GM19025 (cell line): ENCODE measurements around the gene UVRAG.

Source experiments
- ATAC-seq: cut with Tn5 transposase; IDR thresholded peaks from one replicate; pipeline ENCODE4 v1.9.1; 2021; ENCODE audit warnings: mild to moderate bottlenecking, low read depth, moderate library complexity; ENCODE audit not compliant: unreplicated experiment

The UVRAG gene

DNA sequence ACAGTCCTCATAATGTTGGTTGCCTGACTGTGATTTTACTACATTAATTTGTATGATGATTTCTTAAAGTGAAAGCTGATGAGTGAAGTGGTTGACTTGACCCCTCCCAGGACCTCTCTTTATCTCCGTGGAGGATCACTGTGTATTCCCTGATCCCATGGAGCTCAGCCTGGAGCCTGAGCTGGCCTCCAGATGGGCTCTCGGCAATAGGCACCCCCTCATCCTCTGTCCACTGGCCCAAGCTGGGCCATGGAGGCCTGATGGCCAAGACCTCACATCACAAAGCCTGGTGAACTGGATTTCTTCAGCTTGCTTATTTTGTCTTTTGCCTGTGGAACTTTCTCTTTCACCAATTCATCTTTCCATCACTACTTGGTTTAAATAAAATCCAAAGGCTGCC is 316.1 kb downstream of the UVRAG start:
- ATAC-seq: no peak

DNA sequence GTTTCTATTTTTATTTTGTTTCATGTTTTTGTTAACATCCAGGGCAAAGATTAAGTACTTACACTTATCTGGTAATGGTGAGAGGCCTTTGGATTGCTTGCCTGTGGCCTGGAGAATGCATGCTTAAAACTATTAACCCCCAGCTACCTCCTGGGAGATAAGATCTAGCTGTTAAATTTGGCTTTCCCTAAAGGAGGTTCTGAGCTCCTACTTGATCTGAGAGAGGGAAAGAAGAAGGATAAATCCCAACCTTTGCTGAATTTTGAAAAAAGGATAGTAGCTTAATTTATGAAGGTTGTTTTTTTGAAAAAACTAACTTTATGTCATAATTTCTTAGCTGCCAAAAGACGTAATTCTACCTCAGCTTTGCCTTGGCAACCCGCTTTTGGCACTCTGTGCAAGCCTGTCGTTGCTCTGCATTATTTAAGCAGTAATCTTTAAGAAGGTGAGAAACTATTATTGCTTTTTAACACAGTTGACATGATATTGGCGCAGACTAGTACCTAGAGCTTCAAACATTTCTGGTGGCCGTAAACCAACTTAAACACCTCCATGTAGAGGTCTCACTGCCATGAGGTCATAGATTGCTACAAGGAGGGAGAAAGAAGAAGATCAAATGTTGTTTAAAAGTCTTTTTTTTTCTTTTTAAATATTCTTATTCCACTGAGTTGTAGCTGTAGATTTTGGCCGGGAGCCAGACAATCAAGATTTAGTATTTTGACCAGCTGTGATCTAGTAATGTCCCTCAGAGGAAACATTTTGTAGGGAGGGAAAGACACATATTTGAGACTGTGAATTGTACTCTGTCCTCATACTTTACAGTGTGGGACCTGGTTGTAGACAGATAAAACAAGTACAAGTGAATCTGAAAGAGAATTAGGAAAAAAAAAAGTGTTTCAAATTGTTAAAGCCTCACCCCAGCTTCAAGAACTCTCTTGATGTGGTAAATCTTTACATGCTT is 316.9 kb downstream of the UVRAG start:
- no peak for ATAC-seq

DNA sequence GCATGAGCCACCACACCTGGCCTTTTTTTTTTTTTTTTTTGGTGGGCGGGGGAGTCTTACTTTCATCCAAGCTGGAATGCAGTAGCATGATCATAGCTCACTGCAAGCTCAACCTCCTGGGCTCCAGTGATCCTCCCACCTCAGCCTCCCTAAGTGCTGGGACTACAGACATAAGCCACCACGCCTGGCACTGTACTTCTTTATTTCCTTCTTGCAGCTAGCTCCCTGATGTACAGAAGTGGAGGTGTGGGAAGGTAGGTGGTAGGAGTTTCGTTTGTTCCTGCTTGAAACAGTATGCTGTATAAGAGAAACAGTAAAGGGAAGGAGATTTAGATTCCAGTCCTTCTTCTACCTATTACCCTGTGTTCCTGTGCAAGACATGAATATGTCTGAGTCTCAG is 319.2 kb downstream of the UVRAG start:
- ATAC-seq: no peak

DNA sequence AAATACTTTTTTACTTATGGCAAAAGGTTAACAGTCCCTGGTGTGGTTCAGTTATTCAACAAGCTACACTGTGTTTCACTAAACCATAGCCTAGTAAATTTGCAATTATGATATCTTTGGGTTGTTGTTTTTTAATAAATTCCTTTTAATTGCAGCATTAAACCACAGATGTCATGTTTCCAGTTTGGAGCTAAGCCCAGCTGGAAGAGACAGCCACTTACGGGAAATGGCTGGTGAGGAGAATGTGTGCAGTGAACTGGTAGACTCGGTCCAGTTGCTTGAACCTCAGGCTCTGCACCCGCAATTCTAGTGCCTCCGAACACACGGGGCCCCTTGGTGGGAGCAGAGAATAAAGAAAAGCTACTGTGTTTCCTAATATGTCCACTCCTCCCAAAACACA is 320.5 kb downstream of the UVRAG start:
- ATAC-seq: no peak

DNA sequence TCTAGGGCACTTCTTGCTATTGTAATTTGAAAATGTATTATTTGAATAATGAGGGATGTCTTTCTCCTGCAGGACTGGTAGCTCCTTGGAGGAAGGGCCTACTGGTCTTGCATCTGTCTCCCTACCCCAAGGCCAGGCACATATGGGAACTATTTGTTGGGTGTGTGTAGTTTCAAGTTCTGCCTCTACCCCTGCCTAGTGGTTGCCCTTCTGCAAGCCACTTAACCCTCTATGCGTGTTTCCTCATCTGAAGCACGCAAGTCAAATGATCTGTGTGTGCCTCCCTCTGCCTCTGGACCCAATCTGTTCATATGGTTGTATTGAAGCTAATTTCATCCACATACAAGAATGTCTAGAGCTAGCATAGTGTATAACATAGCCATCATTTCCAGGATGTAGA is 324.3 kb downstream of the UVRAG start:
- ATAC-seq: no peak

DNA sequence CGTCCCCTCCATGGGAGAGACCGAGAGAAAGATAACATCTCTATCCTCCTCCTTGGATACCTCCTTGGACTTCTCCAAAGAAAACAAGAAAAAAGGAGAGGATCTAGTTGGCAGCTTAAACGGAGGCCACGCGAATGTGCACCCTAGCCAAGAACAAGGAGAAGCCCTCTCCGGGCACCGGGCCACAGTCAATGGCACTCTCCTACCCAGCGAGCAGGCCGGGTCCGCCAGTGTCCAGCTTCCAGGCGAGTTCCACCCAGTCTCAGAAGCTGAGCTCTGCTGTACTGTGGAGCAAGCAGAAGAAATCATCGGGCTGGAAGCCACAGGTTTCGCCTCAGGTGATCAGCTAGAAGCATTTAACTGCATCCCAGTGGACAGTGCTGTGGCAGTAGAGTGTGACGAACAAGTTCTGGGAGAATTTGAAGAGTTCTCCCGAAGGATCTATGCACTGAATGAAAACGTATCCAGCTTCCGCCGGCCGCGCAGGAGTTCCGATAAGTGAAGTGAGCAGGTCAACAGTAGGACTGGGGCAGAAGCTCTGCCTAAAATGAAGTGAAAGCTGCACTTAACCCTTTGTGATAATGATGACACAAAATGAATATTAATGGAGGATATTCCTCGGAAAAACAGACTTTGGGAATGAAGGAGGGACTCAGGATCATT is 326.0 kb downstream of the UVRAG start:
- no peak for ATAC-seq

DNA sequence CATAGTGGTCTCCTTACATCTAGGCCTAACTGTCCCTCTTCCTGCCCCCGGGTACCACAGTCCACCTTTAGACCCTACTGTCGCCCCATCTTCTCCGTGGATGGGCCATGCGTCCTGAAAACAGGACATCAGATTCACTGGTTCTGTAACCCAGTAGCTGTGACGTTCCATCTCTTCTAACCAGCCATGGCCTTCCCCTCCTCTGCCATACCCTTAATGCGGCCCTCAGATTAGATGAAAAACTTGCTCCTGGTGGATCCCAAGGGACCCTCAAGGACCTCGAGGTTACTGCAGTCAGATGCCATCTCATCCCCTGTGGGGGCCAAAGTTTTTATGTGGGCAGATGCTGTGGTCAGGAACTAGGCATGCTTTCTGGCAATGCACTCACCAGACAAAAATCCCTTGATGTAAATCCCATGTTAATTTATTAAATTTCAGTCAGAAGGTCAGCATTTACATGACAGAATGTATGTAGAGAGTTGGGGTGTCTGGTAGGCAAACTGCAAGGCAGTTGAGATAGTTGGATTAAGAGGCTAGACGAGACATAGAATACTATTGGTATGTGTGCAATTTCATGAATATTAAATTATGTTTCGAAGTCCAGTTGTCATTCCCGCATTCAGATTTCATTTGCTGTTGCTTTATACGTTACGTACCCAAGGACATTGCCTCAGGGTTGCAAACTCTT is 327.0 kb downstream of the UVRAG start:
- ATAC-seq: no peak

DNA sequence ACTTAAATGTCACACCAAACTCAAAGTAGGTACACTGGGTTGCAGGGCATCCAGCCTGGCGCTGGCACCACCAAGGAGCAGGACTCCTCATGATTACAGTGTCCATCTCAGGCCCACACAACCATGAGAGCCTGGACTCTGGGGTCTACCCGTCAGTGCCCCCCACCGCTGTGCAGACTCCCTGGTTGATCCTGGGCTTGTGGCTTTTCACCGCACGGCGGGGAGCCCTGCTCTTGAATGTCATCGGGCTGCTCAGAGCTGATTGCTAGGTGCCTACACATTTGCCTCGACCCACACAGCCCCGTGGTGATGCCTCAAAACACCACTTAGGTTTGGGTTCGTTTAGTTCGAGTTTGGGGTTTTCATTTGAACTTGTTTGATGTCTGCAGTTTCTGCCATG is 328.3 kb downstream of the UVRAG start:
- ATAC-seq: no peak

DNA sequence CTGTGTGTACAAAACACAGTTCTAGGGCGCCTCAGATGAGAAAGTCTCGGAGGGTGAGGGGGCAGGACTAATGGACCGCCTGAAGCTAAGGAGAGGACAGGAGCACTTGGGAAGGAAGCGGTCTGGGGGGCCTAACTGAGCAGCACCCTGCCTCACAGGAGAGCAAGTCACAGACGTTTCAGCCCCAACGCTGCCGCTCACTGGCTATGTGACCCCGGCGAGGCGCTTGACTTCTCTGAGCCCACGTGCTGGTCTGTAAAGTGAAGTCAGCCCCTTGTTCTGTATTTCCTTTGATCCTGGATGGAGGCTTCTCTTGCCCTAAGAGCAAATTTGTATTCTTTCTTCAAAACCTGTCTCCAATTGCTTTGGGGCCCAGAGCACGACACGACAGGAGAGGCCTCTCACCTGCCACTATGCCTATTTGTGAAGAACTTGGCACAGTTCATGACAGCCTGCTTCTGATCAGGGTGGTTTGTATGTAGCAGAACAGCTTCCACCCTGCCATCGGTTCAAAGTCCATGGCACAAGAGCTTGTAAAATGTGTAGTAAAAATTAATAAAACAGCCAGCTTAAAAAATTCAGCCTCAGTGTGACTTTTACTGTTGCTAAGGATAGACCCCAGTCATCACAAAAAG is 332.2 kb downstream of the UVRAG start:
- ATAC-seq: no peak

DNA sequence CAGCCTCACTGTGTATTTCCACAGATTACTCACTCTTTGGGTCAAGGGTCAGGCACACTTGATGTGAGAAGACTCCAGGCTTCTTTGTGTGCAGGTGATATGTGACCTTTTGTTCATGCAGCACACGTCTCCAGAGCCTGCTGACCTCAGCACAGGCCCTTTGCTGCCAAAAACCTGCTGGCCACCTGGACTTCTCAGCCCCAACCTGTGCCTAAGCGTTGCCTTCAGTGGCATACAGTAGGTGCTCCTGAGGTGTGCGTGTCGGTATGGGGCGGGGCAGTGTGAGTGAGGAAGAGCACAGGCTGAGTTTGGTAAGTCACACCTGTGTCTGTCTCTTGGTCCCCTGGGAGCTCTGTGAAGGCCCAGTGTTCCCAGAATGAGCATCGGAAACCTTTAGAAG is 333.2 kb downstream of the UVRAG start:
- no peak for ATAC-seq

DNA sequence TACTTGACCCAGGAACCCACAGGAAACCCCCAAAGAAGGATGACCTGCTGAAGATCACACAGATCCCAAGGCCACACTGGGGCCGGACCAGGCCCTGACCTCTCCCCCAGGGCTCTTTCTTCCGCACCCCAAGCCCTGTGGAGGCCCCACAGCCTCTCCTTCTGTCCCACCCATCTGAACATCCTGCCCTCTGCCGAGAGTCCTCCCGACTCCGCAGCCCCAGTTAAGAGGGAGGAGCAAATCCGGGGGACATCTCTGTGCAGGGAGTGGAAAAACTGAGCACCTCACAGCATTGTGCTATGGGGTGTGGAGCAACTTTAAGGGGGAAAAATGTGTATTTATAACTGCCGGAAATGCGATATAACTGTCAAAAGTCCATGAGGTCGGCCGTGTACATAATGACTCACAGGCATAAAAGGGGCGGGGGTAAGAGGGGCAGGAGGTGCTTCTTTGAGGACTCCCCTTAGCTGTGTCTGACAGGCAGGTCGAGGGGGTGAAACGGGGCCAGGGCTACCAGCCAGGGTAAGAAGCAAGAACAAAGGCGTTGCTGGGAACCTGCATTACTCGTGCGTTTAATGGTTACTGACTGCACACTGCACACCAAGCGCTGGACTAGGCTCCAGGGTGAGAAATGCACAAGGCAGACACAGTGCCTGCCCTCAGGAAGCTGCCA is 334.1 kb downstream of the UVRAG start:
- ATAC-seq: no peak

DNA sequence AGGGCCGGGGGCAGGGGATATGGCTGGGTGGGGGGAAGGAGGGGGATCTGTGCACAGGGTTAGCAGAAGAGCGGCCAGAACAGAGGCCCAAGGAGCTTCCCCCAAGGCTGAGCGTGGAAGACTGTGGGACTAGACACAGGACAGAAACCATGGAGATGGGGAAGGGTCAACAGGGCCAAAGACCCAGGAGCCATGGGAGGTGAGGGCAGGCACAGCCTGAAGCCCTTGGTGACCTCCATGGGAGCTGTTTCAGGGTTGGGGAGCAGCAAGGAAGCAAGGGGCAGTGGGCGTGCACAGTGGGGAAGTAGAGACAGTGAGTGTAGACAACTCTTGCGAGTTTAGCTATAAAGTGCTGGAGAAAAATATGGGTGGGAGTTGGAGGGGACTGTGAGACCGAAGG is 334.7 kb downstream of the UVRAG start:
- ATAC-seq: no peak

DNA sequence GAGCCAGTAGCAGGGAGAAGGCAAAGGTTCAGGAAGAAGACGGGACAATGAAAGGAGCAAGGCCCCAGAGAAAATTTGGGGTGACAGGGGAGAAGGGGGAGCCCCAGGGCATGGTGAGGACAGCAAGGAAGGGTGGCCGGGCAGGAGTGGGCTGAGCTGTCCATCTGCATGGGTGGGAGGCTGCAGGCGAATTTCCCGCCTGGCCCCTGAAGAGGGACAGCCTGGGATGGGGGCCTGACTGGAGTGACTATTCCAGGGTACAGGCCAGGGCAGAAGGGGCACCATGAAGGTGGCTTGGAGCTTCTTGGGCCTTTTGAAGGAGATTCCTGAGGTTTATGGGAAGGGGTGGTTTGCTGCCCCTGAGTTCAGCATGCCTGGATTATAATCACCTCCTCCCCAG is 335.1 kb downstream of the UVRAG start:
- ATAC-seq: no peak

DNA sequence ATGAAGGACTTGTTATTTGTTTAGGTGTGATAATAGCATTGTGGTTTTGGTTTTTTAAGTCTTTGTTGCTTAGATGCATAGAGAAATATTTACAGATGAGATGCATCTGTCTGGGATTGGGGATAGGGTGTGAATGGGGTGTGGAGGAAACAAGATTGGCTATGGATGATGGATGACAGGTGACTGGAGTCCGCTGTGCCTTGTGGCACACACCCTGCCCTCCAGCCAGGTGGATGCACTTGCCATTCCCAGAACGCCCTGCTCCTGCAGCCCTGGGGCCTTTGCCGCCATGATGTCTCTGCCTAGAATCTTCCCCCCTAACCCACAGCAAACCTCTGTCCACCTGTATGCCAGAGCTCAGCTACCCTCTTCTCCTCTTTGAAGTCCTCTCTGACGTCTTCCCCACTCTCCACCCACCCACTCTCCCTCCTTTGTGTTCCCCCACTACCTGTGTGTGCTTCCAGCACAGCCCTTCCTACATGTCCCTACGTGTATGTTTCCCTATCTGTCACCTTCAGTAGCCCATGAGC is 336.6 kb downstream of the UVRAG start:
- no peak for ATAC-seq

DNA sequence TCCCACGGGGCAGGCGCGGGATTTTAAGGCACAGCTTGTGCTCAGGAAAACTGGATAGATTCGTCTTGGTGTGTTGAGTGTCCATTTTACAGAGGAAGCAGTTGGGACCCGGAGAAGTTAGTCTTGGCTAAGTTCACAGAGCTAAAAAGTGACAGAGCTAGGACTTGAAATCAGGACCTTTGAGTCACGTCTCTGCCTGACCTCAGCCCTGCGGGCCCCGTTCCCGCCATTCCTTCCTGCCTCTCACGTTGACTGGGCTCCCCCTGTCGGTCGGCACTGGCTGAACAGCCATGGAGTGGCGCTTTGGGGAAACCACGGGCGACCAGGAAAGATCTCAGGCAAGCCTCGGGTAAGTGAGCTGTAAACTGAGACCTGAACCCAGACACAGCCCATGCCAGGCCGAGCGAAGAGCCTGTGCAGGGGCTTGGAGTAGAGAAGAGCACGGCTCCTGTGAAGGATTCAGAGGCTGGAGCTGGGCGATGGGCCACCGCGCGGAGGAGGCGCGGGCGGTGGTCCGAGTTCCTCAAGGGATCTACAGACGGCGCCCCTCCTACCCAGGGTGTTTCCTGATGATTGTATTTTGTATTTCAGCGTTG is 337.2 kb downstream of the UVRAG start:
- ATAC-seq: peak; percentile 41

DNA sequence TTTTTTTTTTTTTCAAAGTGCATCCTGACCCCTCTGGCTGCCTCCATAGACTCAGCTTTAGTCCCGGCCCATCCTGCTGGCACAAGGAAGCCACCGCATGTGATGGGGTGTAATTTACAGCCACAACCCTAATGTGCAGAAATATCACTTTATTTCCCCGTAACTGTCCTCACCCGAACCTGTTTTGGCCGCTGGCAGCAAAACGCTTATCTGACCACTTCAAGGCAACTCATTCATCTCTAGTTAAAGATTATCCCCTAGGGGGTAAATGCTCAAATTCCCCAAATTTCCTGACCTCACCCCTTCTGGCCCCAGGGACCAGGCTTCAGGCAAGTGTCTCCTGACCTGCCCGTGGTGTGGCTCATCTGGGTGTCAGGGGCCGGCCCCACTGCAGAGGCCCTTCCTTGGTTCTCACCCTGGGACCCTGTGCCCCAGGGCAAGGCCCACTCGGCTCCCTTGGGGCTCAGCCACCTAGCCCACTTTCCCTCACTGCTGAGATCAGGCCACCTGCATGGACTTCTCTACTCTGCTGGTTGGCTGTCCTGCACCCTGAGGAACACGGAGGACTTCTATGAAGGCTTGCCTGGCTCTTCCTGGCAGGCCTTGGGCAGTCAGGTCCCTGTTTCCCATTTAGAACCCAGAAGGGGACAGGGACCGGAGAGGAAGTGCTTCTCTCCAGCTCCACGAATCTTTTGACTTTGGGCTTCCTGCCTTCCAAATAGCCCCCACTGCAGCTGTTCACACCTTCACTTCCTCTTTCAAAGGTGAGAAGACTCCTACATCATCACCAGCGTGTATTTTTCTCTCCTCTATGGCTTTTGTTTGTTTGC is 337.9 kb downstream of the UVRAG start:
- peak; percentile 57 for ATAC-seq

DNA sequence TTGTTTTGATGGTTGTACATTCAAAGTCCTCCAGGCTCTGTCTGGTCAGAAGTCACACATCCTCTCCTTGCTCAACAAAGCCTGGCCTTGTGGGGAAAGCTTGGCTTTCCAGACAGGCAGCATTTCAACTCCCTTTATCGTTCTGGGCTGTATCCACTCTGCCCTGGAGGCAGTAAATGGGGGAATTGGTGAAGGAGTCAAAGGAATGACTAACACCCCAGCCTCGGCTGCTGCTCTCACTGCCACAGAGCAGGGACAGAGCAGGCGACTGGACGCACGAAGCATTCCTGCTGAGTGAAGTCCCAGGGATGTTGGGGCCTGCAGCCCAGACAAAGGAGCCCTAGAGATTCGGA is 338.5 kb downstream of the UVRAG start:
- no peak for ATAC-seq

DNA sequence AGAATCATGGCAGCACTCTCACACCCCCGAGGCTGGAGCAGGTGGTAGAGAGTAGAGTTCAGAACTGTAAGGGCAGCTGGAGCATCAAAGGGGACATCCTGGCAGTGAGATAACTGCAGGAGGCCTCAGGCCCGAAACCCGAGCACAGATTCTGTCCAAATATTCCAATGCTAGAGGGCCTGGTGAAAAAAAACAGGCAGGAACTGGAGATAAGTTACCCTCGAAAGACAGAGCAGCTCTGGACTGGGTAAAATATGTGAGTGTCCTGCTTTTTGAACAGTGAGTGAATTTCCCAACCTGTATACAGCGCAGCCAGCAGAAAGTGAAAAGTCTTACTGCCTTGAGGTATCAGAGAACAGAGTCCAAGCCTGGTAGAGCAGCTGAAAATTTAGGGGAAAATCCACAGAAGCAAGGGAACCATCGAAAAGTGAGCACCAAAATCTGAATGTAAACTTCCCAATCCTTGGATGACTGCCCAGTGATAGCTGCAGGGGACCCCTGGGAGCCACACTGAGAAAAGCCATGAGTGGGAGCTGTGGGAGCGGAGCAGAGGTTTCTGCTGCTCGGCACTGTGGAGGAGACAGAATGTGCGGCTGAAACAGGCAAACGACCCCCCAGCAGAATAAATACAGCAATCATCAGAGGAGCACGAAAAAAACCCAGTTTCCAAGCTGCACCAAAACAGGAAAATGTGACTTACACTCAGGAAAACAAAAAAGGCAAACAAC is 340.7 kb downstream of the UVRAG start:
- no peak for ATAC-seq
